Neuronal stem cell (in vitro differentiated cells): ENCODE results near the gene ELMOD1.

Experiments
- DNase-seq: peaks from one replicate; pipeline ENCODE4 v3.0.0-alpha.2; 2013; ENCODE audit warnings: low spot score
- H2AFZ ChIP-seq: one replicate; pipeline ENCODE4 v1.6.1; 2013; ENCODE audit warnings: mild to moderate bottlenecking, low read length, inconsistent platforms
- H2AK5ac ChIP-seq: 2 replicates; pipeline ENCODE4 v1.6.1; 2013; ENCODE audit warnings: low read depth, mild to moderate bottlenecking, inconsistent platforms, low read length, moderate library complexity, mixed read lengths
- H2BK120ac ChIP-seq: 2 replicates; pipeline ENCODE4 v1.6.1; 2013; ENCODE audit warnings: low read depth, mild to moderate bottlenecking, inconsistent platforms, low read length, moderate library complexity, mixed read lengths
- H2BK12ac ChIP-seq: one replicate; pipeline ENCODE4 v1.6.1; 2013; ENCODE audit warnings: low read length, inconsistent platforms
- H2BK15ac ChIP-seq: 2 replicates; pipeline ENCODE4 v1.6.1; 2013; ENCODE audit warnings: mild to moderate bottlenecking, low read length, inconsistent platforms, mixed read lengths
- H2BK5ac ChIP-seq: one replicate; pipeline ENCODE4 v1.6.1; 2013; ENCODE audit warnings: inconsistent platforms, mild to moderate bottlenecking, low read length, moderate library complexity
- H3K14ac ChIP-seq: one replicate; pipeline ENCODE4 v1.6.1; 2013; ENCODE audit warnings: low read length, inconsistent platforms
- H3K18ac ChIP-seq: 2 replicates; pipeline ENCODE4 v1.6.1; 2013; ENCODE audit warnings: low read length, inconsistent platforms
- H3K23ac ChIP-seq: 2 replicates; pipeline ENCODE4 v1.6.1; 2013; ENCODE audit warnings: low read depth, mild to moderate bottlenecking, mixed read lengths, low read length, inconsistent platforms; ENCODE audit not compliant: poor library complexity
- H3K27ac ChIP-seq: replicated peaks from 3 replicates; pipeline ENCODE4 v1.5.1; 2013; ENCODE audit warnings: low read length, inconsistent platforms
- H3K27me3 ChIP-seq, 3 experiments: 2 replicates each; pipeline ENCODE4 v1.6.1; 2013; ENCODE audit warnings: low read length in 3 of 3, mild to moderate bottlenecking in 2 of 3, inconsistent platforms in 1 of 3, low read depth in 1 of 3, mixed read lengths in 1 of 3, moderate library complexity in 1 of 3; ENCODE audit not compliant: control insufficient read depth in 3 of 3, insufficient read depth in 3 of 3
- H3K36me3 ChIP-seq, 2 donors: replicated peaks in 1 of 2; 2 replicates each; pipeline ENCODE4 v1.6.1; 2013; ENCODE audit warnings: low read length in 2 of 2; ENCODE audit not compliant: control insufficient read depth in 2 of 2, insufficient read depth in 2 of 2
- H3K4ac ChIP-seq: 2 replicates; pipeline ENCODE4 v1.6.1; 2013; ENCODE audit warnings: inconsistent platforms, mild to moderate bottlenecking, low read length, moderate library complexity
- H3K4me1 ChIP-seq, 2 donors: 1 replicate in 1 of 2; 2 replicates in 1 of 2; pipeline ENCODE4 v1.6.1; 2013; ENCODE audit warnings: low read length in 2 of 2, low read depth in 1 of 2; ENCODE audit not compliant: control insufficient read depth in 2 of 2, insufficient read depth in 1 of 2
- H3K4me2 ChIP-seq: one replicate; pipeline ENCODE4 v1.6.1; 2013; ENCODE audit warnings: mild to moderate bottlenecking, low read length, inconsistent platforms; ENCODE audit not compliant: insufficient read depth, poor library complexity, severe bottlenecking
- H3K4me3 ChIP-seq, 2 donors: 2 replicates each; pipeline ENCODE4 v1.5.1; 2013; ENCODE audit warnings: low read length in 2 of 2, mild to moderate bottlenecking in 2 of 2, inconsistent platforms in 1 of 2, moderate library complexity in 1 of 2
- H3K79me1 ChIP-seq: one replicate; pipeline ENCODE4 v1.6.1; 2013; ENCODE audit warnings: low read depth, mild to moderate bottlenecking, inconsistent platforms, low read length, moderate library complexity
- H3K9ac ChIP-seq: one replicate; pipeline ENCODE4 v1.6.1; 2013; ENCODE audit warnings: mild to moderate bottlenecking, low read depth, low read length, inconsistent platforms; ENCODE audit not compliant: poor library complexity
- H3K9me3 ChIP-seq, 2 donors: replicated peaks in 1 of 2; 2 replicates each; pipeline versions ENCODE3 to v1.6.1; 2013; ENCODE audit warnings: low read length in 2 of 2, mild to moderate bottlenecking in 2 of 2, inconsistent platforms in 1 of 2, low read depth in 1 of 2, mixed read lengths in 1 of 2, moderate library complexity in 1 of 2; ENCODE audit not compliant: control insufficient read depth in 2 of 2, insufficient read depth in 1 of 2
- H4K8ac ChIP-seq: one replicate; pipeline ENCODE4 v1.6.1; 2013; ENCODE audit warnings: low read depth, mild to moderate bottlenecking, inconsistent platforms, low read length, moderate library complexity
- H4K91ac ChIP-seq: one replicate; pipeline ENCODE4 v1.6.1; 2013; ENCODE audit warnings: low read length, low read depth, mild to moderate bottlenecking, inconsistent platforms; ENCODE audit not compliant: poor library complexity
- WGBS, 2 donors: extraction: QIAGEN DNeasy Blood & Tissue Kit; methylation state at CpG; one replicate each; pipeline ENCODE4 v1.1.7; 2013; ENCODE audit warnings: missing lambda C conversion rate in 2 of 2, mixed read lengths in 1 of 2; ENCODE audit not compliant: insufficient read length in 2 of 2, insufficient replicate concordance in 1 of 2; ENCODE audit errors: extremely low coverage in 2 of 2; 5-methylcytosine and 5-hydroxymethylcytosine counted together

ELMOD1 gene

DNA sequence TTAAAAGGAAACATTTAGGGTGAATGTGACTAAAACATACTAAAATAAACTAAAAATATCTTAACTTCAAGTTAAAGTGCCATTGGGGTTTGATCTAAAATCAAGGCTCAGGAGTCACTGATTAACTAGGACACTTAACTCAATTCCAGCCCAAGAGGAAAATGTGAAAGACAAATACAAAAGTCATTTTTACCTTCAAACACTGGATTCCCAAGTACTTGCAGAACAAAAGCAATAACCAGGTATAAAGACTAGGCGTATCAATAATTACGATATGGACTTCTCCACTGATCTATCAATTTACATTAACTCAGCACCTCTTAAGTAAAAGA is 41.0 kb upstream of the ELMOD1 start:
- H3K79me1 ChIP-seq: no peaks in the 10 kb centered on the region
- H2AFZ ChIP-seq: no peak overlapping the region
- no peak for DNase-seq
- no peak overlapping the region for H2AK5ac ChIP-seq
- H4K8ac ChIP-seq: no peak overlapping the region
- no peak overlapping the region for H3K9ac ChIP-seq
- no peaks in the 10 kb centered on the region for H3K4me1 ChIP-seq
- H3K4me2 ChIP-seq: no peak overlapping the region
- no peak overlapping the region for H2BK12ac ChIP-seq
- H3K9me3 ChIP-seq: no peaks in the 10 kb centered on the region
- H3K4me3 ChIP-seq: no peak overlapping the region
- no peak overlapping the region for H3K4ac ChIP-seq
- H3K27me3 ChIP-seq: no peaks in the 10 kb centered on the region
- H3K18ac ChIP-seq: no peak overlapping the region
- peaks cover 1 to 48% of the 10 kb centered on the region in 2 donors for H3K36me3 ChIP-seq
- H2BK15ac ChIP-seq: no peak overlapping the region
- H3K14ac ChIP-seq: no peak overlapping the region
- no peak overlapping the region for H3K27ac ChIP-seq
- H2BK5ac ChIP-seq: no peak overlapping the region
- no peak overlapping the region for H3K23ac ChIP-seq
- no peak overlapping the region for H4K91ac ChIP-seq
- no CpG with 5 or more reads among the region's 2 CpGs for WGBS, 2 donors
- no peak overlapping the region for H2BK120ac ChIP-seq

DNA sequence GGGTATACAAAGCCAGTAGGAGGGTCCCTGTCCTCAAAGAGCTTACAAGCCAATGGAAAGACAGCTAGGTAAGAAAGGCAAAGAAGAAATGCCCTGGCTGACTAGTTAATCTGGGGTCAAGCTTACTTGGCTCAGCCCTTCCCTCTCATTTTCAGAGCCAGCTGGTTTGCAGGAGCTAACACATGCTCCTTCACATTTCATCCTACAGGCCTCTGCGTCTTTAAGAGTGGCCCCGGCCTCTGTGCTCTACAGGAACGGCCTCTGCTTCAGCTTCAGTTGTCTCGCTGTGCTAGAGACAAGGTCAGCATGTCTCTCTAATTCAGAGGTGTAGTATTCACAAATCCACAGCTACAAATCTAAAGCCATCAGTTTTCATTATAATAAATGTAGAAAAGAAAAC is 40.6 kb upstream of the ELMOD1 start:
- H4K91ac ChIP-seq: no peak overlapping the region
- H3K9ac ChIP-seq: no peak overlapping the region
- no peaks in the 10 kb centered on the region for H3K79me1 ChIP-seq
- H3K23ac ChIP-seq: no peak overlapping the region
- no peaks in the 10 kb centered on the region for H3K9me3 ChIP-seq
- H2AK5ac ChIP-seq: no peak overlapping the region
- H3K36me3 ChIP-seq: peaks cover 1 to 49% of the 10 kb centered on the region in 2 donors
- WGBS, 2 donors: no CpG with 5 or more reads among the region's 4 CpGs
- H2BK12ac ChIP-seq: no peak overlapping the region
- no peak overlapping the region for H3K14ac ChIP-seq
- H3K4me1 ChIP-seq: no peaks in the 10 kb centered on the region
- no peak overlapping the region for H2BK15ac ChIP-seq
- DNase-seq: no peak
- H4K8ac ChIP-seq: no peak overlapping the region
- H3K18ac ChIP-seq: no peak overlapping the region
- H3K27ac ChIP-seq: no peak overlapping the region
- H2BK5ac ChIP-seq: no peak overlapping the region
- H3K27me3 ChIP-seq: no peaks in the 10 kb centered on the region
- no peak overlapping the region for H3K4me3 ChIP-seq
- no peak overlapping the region for H2AFZ ChIP-seq
- no peak overlapping the region for H3K4me2 ChIP-seq
- H3K4ac ChIP-seq: no peak overlapping the region
- H2BK120ac ChIP-seq: no peak overlapping the region

DNA sequence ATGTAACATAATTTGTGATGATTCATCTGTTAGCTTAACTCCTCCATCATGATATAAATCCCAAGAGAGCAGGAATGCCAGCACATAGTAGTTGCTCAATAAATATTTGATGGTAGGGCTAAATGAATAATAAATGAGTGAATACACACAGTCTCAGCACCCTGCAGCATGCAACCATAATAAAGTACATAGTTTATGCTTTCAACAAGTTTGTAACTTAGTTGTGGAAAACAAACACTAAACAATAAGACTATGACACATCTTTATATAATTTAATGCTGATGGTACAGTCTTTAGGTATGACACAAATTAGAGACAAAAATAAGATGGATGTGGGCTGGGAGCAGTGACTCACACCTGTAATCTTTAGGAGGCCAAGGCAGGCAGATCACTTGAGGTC is 29.3 kb upstream of the ELMOD1 start:
- no peak overlapping the region for H3K4me3 ChIP-seq
- H2BK120ac ChIP-seq: no peak overlapping the region
- no peaks in the 10 kb centered on the region for H3K79me1 ChIP-seq

DNA sequence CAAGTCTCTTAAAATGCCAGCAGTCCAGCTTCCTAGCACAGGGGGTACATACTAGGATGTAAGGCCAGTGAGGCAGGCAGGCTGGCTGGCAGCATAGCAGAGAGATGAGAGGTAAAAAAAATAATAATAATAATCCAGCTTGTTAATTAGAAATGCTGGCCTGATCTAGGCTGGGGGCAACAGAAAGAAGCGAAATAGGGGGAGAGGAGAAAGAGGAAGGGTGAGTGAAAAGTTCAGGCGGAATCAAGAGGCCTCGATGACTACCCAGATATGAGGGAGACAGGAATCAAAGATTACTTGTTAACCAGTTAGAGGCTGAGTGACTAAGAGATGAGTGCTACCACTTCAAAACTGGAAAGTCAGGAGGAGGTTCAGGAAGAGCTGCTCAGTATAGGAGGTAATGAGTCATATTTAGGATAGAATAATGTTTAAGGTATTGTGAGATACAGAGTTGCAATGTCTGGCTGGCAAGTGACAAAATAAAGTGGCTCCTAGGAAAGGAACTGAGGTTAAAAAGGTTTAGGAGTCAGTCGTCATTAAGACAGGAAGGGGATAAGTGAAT is 28.2 kb upstream of the ELMOD1 start:
- Histone ChIP-seq H3K4ac (no peak overlapping the region), H3K27ac (no peak overlapping the region), H3K18ac (no peak overlapping the region), H3K23ac (no peak overlapping the region), H2AK5ac (no peak overlapping the region), H3K9ac (no peak overlapping the region), H4K8ac (no peak overlapping the region), H3K4me3 (no peak overlapping the region), H3K36me3 (peaks cover 0 to 10% of the 10 kb centered on the region in 2 donors), H2BK12ac (no peak overlapping the region), H3K9me3 (no peaks in the 10 kb centered on the region), H2BK15ac (no peak overlapping the region), H4K91ac (no peak overlapping the region), H2BK120ac (no peak overlapping the region), H3K14ac (no peak overlapping the region), H3K79me1 (no peaks in the 10 kb centered on the region), H3K4me1 (peaks cover 2 to 11% of the 10 kb centered on the region in 2 donors), H3K4me2 (no peak overlapping the region), H2AFZ (no peak overlapping the region), H3K27me3 (no peaks in the 10 kb centered on the region), H2BK5ac (no peak overlapping the region)
- no CpG with 5 or more reads among the region's 4 CpGs for WGBS, 2 donors
- DNase-seq: no peak

More for the DNA sequence above, 29.3 kb upstream of the ELMOD1 start:
- H4K91ac ChIP-seq: no peak overlapping the region
- no peak overlapping the region for H2BK12ac ChIP-seq
- H2AFZ ChIP-seq: no peak overlapping the region
- H3K36me3 ChIP-seq: peaks cover 0 to 11% of the 10 kb centered on the region in 2 donors
- no peaks in the 10 kb centered on the region for H3K27me3 ChIP-seq
- no peak overlapping the region for H3K27ac ChIP-seq
- H3K4me1 ChIP-seq: peaks cover 2 to 11% of the 10 kb centered on the region in 2 donors
- no peak overlapping the region for H4K8ac ChIP-seq
- no peak overlapping the region for H3K14ac ChIP-seq
- H2BK15ac ChIP-seq: no peak overlapping the region
- no peak overlapping the region for H2AK5ac ChIP-seq
- H3K18ac ChIP-seq: no peak overlapping the region
- H3K9me3 ChIP-seq: no peaks in the 10 kb centered on the region
- no peak overlapping the region for H3K4ac ChIP-seq
- no peak overlapping the region for H3K23ac ChIP-seq
- H2BK5ac ChIP-seq: no peak overlapping the region
- no peak for DNase-seq
- no peak overlapping the region for H3K4me2 ChIP-seq
- no peak overlapping the region for H3K9ac ChIP-seq
